B cell (primary cell): Measurements from ENCODE around the gene MAGI2. TPM values are rescaled to one million over a fixed set of nuclear protein-coding genes. Genes with fewer than 3 reads are reported as not detected.

ENCODE experiments used
- ATAC-seq: fragments of 200-7000 bp; cut with Tn5 transposase; one replicate; pipeline ENCODE4 v1.10.0; 2021; ENCODE audit warnings: low read depth, mild to moderate bottlenecking, moderate number of reproducible peaks, moderate library complexity
- CTCF ChIA-PET: fragments of 350-600 bp; sonication (Branson Sonifier 250); formaldehyde crosslinking; loops from one replicate; lab custom pipeline; 2021; ENCODE audit warnings: antibody characterized with exemption, inconsistent platforms; lab: Charles Lee
- POLR2A ChIA-PET: fragments of 350-600 bp; sonication (Branson Sonifier 250); formaldehyde crosslinking; loops from one replicate; lab custom pipeline; 2021; ENCODE audit warnings: antibody characterized with exemption; lab: Charles Lee
- DNase-seq: peaks from one replicate; pipeline ENCODE4 v3.0.0; 2013
- H2AFZ ChIP-seq: 2 replicates; pipeline ENCODE4 v1.6.1; 2012; ENCODE audit warnings: mild to moderate bottlenecking, low read depth, low read length; ENCODE audit not compliant: insufficient read depth, poor library complexity, severe bottlenecking
- H3K27ac ChIP-seq, 2 donors: 1 replicate in 1 of 2; 2 replicates in 1 of 2; pipeline ENCODE4 v1.5.1; 2012 to 2013; ENCODE audit warnings: low read length in 2 of 2, mild to moderate bottlenecking in 2 of 2, moderate library complexity in 1 of 2
- H3K27me3 ChIP-seq, 4 experiments: fragments of 200-600 bp in 1 of 4; sonication (generic) in 1 of 4; replicated peaks in 1 of 4; 1 replicate in 2 of 4; 2 replicates in 2 of 4; pipeline versions ENCODE4 v1.6.1 to v1.7.0; 2013 to 2016; ENCODE audit warnings: low read length in 3 of 4, mild to moderate bottlenecking in 2 of 4, mixed read lengths in 1 of 4, moderate library complexity in 1 of 4; ENCODE audit not compliant: insufficient read depth in 4 of 4, control insufficient read depth in 3 of 4; ENCODE audit errors: control extremely low read depth in 1 of 4
- H3K36me3 ChIP-seq, 2 experiments: replicated peaks in 1 of 2; 1 replicate in 1 of 2; 2 replicates in 1 of 2; pipeline versions ENCODE4 v1.6.1 to v1.7.1; 2013; ENCODE audit warnings: low read length in 1 of 2; ENCODE audit not compliant: insufficient read depth in 2 of 2, control insufficient read depth in 1 of 2; ENCODE audit errors: control extremely low read depth in 1 of 2, extremely low read depth in 1 of 2
- H3K4me1 ChIP-seq, 2 donors: fragments of 200-600 bp in 1 of 2; sonication (generic) in 1 of 2; 1 replicate in 1 of 2; 2 replicates in 1 of 2; pipeline versions ENCODE4 v1.5.1 to v1.6.1; 2013 to 2017; ENCODE audit warnings: low read length in 2 of 2; ENCODE audit not compliant: control insufficient read depth in 2 of 2, insufficient read depth in 2 of 2
- H3K4me2 ChIP-seq: replicated peaks from 2 replicates; pipeline ENCODE3; 2012; ENCODE audit warnings: mild to moderate bottlenecking, low read depth, low read length; ENCODE audit not compliant: poor library complexity, severe bottlenecking
- H3K4me3 ChIP-seq, 5 experiments: fragments of 200-600 bp in 1 of 5; sonication (generic) in 1 of 5; 1 replicate in 3 of 5; 2 replicates in 2 of 5; pipeline versions ENCODE4 v1.5.1 to v1.7.0; 2011 to 2016; ENCODE audit warnings: low read length in 4 of 5, mild to moderate bottlenecking in 4 of 5, low read depth in 2 of 5, control low read depth in 1 of 5, moderate library complexity in 1 of 5; ENCODE audit not compliant: insufficient read depth in 1 of 5; ENCODE audit errors: control extremely low read depth in 1 of 5, extremely low read depth in 1 of 5
- H3K79me2 ChIP-seq: fragments of 200-600 bp; sonication (generic); one replicate; pipeline ENCODE4 v1.6.0; 2016; ENCODE audit warnings: low read length; ENCODE audit not compliant: control insufficient read depth, insufficient read depth
- H3K9ac ChIP-seq: fragments of 200-600 bp; sonication (generic); 2 replicates; pipeline ENCODE4 v1.6.1; 2017; ENCODE audit warnings: mild to moderate bottlenecking, low read length, moderate library complexity
- H3K9me3 ChIP-seq, 3 donors: one replicate each; pipeline versions ENCODE4 v1.6.1 to v1.7.1; 2013; ENCODE audit warnings: low read length in 2 of 3; ENCODE audit not compliant: control insufficient read depth in 2 of 3, insufficient read depth in 1 of 3; ENCODE audit errors: control extremely low read depth in 1 of 3
- H4K20me1 ChIP-seq: 2 replicates; pipeline ENCODE4 v1.6.0; 2012; ENCODE audit warnings: mild to moderate bottlenecking, low read length; ENCODE audit not compliant: insufficient read depth, control insufficient read depth, poor library complexity, severe bottlenecking
- H3K27ac Mint-ChIP-seq: one replicate; pipeline ENCODE4 v1.8.0; 2021; ENCODE audit warnings: mixed read lengths
- H3K27me3 Mint-ChIP-seq: one replicate; pipeline ENCODE4 v1.8.0; 2021; ENCODE audit warnings: mixed read lengths
- H3K4me1 Mint-ChIP-seq: one replicate; pipeline ENCODE4 v1.8.0; 2021; ENCODE audit warnings: mixed read lengths
- H3K4me3 Mint-ChIP-seq: one replicate; pipeline ENCODE4 v1.8.0; 2021; ENCODE audit warnings: mixed read lengths
- H3K9me3 Mint-ChIP-seq: one replicate; pipeline ENCODE4 v1.8.0; 2022; ENCODE audit warnings: mixed read lengths; ENCODE audit not compliant: insufficient read depth
- EZH2 ChIP-seq: IDR thresholded peaks from 2 replicates; pipeline ENCODE4 v1.6.1; 2012; ENCODE audit warnings: borderline replicate concordance, low read depth, mild to moderate bottlenecking, moderate library complexity, low read length; ENCODE audit not compliant: insufficient read depth, poor library complexity, severe bottlenecking
- WGBS: methylation state at CpG from one replicate; pipeline ENCODE4 v1.1.5; 2013; ENCODE audit warnings: missing lambda C conversion rate; ENCODE audit not compliant: insufficient coverage; 5-methylcytosine and 5-hydroxymethylcytosine counted together
- intact Hi-C: fragments of 100-400 bp; cut with micrococcal nuclease; formaldehyde crosslinking; loops from one replicate; pipeline ENCODE4 v1.10.0; 2022
- polyA plus RNA-seq: library from polyadenylated mRNA; depleted of rRNA; stranded (reverse); fragments of >200 nt; gene quantifications from 2 replicates; pipeline ENCODE4 v1.2.3, GENCODE V29; 2012
- total RNA-seq, 2 donors: library from RNA; stranded (reverse); fragments of 120-200 nt in 1 of 2; gene quantifications; 1 replicate in 1 of 2; 2 replicates in 1 of 2; pipeline versions ENCODE4 v1.2.3 to v1.2.4, GENCODE V29; 2013 to 2022
- TF ChIP-seq, protein P1 (sequence below): fragments of 200-600 bp; IDR thresholded peaks from one replicate; pipeline ENCODE4 v1.8.0; 2022; ENCODE audit warnings: antibody characterized with exemption, mild to moderate bottlenecking

Gene MAGI2
- total and polyA plus RNA-seq, 2 donors (not counting 1 experiment from before 2014, with no cell fraction given): 0.16 to 0.64 TPM

DNA sequence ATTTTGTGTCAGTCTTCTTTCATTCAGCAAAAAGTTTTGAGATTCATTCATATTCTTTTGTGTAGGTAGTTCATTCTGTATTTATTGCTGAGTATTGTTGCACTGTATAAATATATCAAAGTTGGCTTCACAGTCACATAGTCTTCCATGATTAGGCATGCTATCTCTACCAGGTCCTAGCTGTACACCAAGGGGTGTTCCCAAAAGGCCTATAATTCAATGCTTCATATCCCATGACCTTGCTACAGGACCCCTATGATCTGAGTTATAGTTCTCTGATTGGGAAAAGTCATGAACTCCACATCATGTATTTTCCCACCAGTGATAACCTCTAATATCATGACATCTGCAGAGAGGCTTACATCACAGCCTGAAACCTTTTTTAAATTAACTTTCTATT is 47.3 kb upstream of the MAGI2 start:
- Histone ChIP-seq H3K27me3 (no peaks in the 10 kb centered on the region), H3K36me3 (no peaks in the 10 kb centered on the region), H3K4me2 (no peak overlapping the region), H2AFZ (no peak overlapping the region), H3K4me1 (no peaks in the 10 kb centered on the region), H3K79me2 (no peaks in the 10 kb centered on the region), H3K9ac (no peak overlapping the region), H3K4me3 (no peak overlapping the region), H4K20me1 (no peaks in the 10 kb centered on the region), H3K27ac (no peak overlapping the region), H3K9me3 (no peaks in the 10 kb centered on the region)
- Mint-ChIP-seq H3K4me1 (no peaks in the 10 kb centered on the region), H3K4me3 (no peak overlapping the region), H3K27ac (no peak overlapping the region), H3K27me3 (no peaks in the 10 kb centered on the region), H3K9me3 (peaks cover 5% of the 10 kb centered on the region)
- intact Hi-C loops: no loop called here
- ChIA-PET CTCF (no interaction called here), POLR2A (no interaction called here)
- DNase-seq (no peak), ATAC-seq (no peak)
- no peak for TF ChIP-seq EZH2
- TF ChIP-seq, protein P1, sequence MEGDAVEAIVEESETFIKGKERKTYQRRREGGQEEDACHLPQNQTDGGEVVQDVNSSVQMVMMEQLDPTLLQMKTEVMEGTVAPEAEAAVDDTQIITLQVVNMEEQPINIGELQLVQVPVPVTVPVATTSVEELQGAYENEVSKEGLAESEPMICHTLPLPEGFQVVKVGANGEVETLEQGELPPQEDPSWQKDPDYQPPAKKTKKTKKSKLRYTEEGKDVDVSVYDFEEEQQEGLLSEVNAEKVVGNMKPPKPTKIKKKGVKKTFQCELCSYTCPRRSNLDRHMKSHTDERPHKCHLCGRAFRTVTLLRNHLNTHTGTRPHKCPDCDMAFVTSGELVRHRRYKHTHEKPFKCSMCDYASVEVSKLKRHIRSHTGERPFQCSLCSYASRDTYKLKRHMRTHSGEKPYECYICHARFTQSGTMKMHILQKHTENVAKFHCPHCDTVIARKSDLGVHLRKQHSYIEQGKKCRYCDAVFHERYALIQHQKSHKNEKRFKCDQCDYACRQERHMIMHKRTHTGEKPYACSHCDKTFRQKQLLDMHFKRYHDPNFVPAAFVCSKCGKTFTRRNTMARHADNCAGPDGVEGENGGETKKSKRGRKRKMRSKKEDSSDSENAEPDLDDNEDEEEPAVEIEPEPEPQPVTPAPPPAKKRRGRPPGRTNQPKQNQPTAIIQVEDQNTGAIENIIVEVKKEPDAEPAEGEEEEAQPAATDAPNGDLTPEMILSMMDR: no peak

DNA sequence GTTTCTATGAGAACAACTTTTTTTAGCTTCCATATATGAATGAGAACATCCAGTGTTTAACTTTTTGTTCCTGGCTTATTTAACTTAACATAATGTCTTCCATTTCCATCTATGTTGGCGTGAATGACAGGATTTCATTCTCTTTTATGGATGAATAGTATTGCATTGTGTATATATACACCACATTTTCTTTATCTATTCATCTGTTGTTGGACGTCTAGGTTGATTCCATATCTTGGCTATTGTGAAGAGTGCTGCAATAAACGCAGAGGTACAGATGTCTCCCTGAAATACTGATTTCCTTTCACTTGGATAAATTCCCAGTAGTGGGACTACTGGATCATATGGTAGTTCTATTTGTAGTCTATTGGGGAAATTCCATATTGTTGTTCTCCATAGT is 44.3 kb upstream of the MAGI2 start:
- Histone ChIP-seq H3K4me3 (no peak overlapping the region), H3K4me1 (no peaks in the 10 kb centered on the region), H3K4me2 (no peak overlapping the region), H4K20me1 (no peaks in the 10 kb centered on the region), H3K79me2 (no peaks in the 10 kb centered on the region), H3K27me3 (no peaks in the 10 kb centered on the region), H3K27ac (no peak overlapping the region), H3K9ac (no peak overlapping the region), H3K36me3 (no peaks in the 10 kb centered on the region), H3K9me3 (no peaks in the 10 kb centered on the region), H2AFZ (no peak overlapping the region)
- H3K9me3 Mint-ChIP-seq: peaks cover 6% of the 10 kb centered on the region
- ATAC-seq (no peak), DNase-seq (no peak)
- intact Hi-C loops: no loop called here
- no peak for TF ChIP-seq EZH2
- TF ChIP-seq, protein P1: no peak
- POLR2A ChIA-PET: no interaction called here
- H3K4me1 Mint-ChIP-seq: no peaks in the 10 kb centered on the region
- H3K27ac Mint-ChIP-seq: no peak overlapping the region
- WGBS: 80% methylated on average over 1 of the region's 3 CpGs
- H3K27me3 Mint-ChIP-seq: no peaks in the 10 kb centered on the region
- CTCF ChIA-PET: no interaction called here
- H3K4me3 Mint-ChIP-seq: no peak overlapping the region
